ENCODE results near the gene SRRM3.
"Not testable (repeated sequence)": the region's sequence is repeated elsewhere in the genome, so short reads cannot be mapped to it uniquely, and the experiment has no call there.

SRRM3 gene

GRCh38 chr7:76165973-76166403 is 35.7 kb upstream of the SRRM3 start:
- Histone ChIP-seq H3K9me3 (ENCODE audit: control insufficient read depth, low read length) (no peaks in the 10 kb centered on the region), H3K4me3 (ENCODE audit: extremely low read depth, insufficient read depth, low read length, poor library complexity, severe bottlenecking) (peak overlapping the region; percentile 50), H3K4me1 (ENCODE audit: control insufficient read depth, insufficient read depth, low read length, poor library complexity, severe bottlenecking) (no peaks in the 10 kb centered on the region), H3K27ac (ENCODE audit: low read depth, low read length, severe bottlenecking) (peak overlapping the region; percentile 60), H3K36me3 (ENCODE audit: control insufficient read depth, insufficient read depth, low read length) (no peaks in the 10 kb centered on the region)
- WGBS, 2 experiments (ENCODE audit: insufficient coverage in 2 of 2), result 92 to 96% methylated on average over 9 to 14 of the region's 15 CpGs

GRCh38 chr7:76166404-76167255 is 35.1 kb upstream of the SRRM3 start:
- H3K4me3 ChIP-seq (ENCODE audit: extremely low read depth, insufficient read depth, low read length, poor library complexity, severe bottlenecking), result peak overlapping the region; percentile 50
- WGBS, 2 experiments (ENCODE audit: insufficient coverage in 2 of 2), result 2 to 6% methylated on average over 54 to 59 of the region's 67 CpGs
- H3K4me1 ChIP-seq (ENCODE audit: control insufficient read depth, insufficient read depth, low read length, poor library complexity, severe bottlenecking), result no peaks in the 10 kb centered on the region
- H3K36me3 ChIP-seq (ENCODE audit: control insufficient read depth, insufficient read depth, low read length), result no peaks in the 10 kb centered on the region
- peak overlapping the region; percentile 66 for H3K27ac ChIP-seq (ENCODE audit: low read depth, low read length, severe bottlenecking)
- no peaks in the 10 kb centered on the region for H3K9me3 ChIP-seq (ENCODE audit: control insufficient read depth, low read length)

GRCh38 chr7:76173566-76174205 is 28.0 kb upstream of the SRRM3 start:
- Histone ChIP-seq H3K27ac (ENCODE audit: low read depth, low read length, severe bottlenecking) (no peak overlapping the region), H3K4me3 (ENCODE audit: extremely low read depth, insufficient read depth, low read length, poor library complexity, severe bottlenecking) (no peak overlapping the region), H3K9me3 (ENCODE audit: control insufficient read depth, low read length) (no peaks in the 10 kb centered on the region), H3K4me1 (ENCODE audit: control insufficient read depth, insufficient read depth, low read length, poor library complexity, severe bottlenecking) (peaks cover 4% of the 10 kb centered on the region), H3K36me3 (ENCODE audit: control insufficient read depth, insufficient read depth, low read length) (no peaks in the 10 kb centered on the region)
- WGBS, 2 experiments (ENCODE audit: insufficient coverage in 2 of 2), result 89 to 92% methylated on average over 7 of the region's 12 CpGs

GRCh38 chr7:76176951-76177350 is 24.7 kb upstream of the SRRM3 start:
- not testable (repeated sequence) for H3K27ac ChIP-seq (ENCODE audit: low read depth, low read length, severe bottlenecking); H3K9me3 ChIP-seq (ENCODE audit: control insufficient read depth, low read length); H3K4me3 ChIP-seq (ENCODE audit: extremely low read depth, insufficient read depth, low read length, poor library complexity, severe bottlenecking); H3K36me3 ChIP-seq (ENCODE audit: control insufficient read depth, insufficient read depth, low read length); H3K4me1 ChIP-seq (ENCODE audit: control insufficient read depth, insufficient read depth, low read length, poor library complexity, severe bottlenecking)
- WGBS, 2 experiments (ENCODE audit: insufficient coverage in 2 of 2), result 91 to 93% methylated on average over 10 to 11 of the region's 11 CpGs

GRCh38 chr7:76179686-76180085 is 22.0 kb upstream of the SRRM3 start:
- no peak overlapping the region for H3K4me3 ChIP-seq (ENCODE audit: extremely low read depth, insufficient read depth, low read length, poor library complexity, severe bottlenecking)
- no peak overlapping the region for H3K27ac ChIP-seq (ENCODE audit: low read depth, low read length, severe bottlenecking)
- WGBS, 2 experiments (ENCODE audit: insufficient coverage in 2 of 2), result 84 to 91% methylated on average over 8 to 9 of the region's 10 CpGs
- H3K9me3 ChIP-seq (ENCODE audit: control insufficient read depth, low read length), result no peaks in the 10 kb centered on the region
- H3K4me1 ChIP-seq (ENCODE audit: control insufficient read depth, insufficient read depth, low read length, poor library complexity, severe bottlenecking), result peaks cover 4% of the 10 kb centered on the region
- H3K36me3 ChIP-seq (ENCODE audit: control insufficient read depth, insufficient read depth, low read length), result no peaks in the 10 kb centered on the region

GRCh38 chr7:76182225-76182960 is 19.3 kb upstream of the SRRM3 start:
- H3K9me3 ChIP-seq (ENCODE audit: control insufficient read depth, low read length), result no peaks in the 10 kb centered on the region
- no peak overlapping the region for H3K4me3 ChIP-seq (ENCODE audit: extremely low read depth, insufficient read depth, low read length, poor library complexity, severe bottlenecking)
- peaks cover 10% of the 10 kb centered on the region for H3K4me1 ChIP-seq (ENCODE audit: control insufficient read depth, insufficient read depth, low read length, poor library complexity, severe bottlenecking)
- no peaks in the 10 kb centered on the region for H3K36me3 ChIP-seq (ENCODE audit: control insufficient read depth, insufficient read depth, low read length)
- WGBS, 2 experiments (ENCODE audit: insufficient coverage in 2 of 2), result 92 to 95% methylated on average over 5 to 6 of the region's 7 CpGs
- no peak overlapping the region for H3K27ac ChIP-seq (ENCODE audit: low read depth, low read length, severe bottlenecking)

GRCh38 chr7:76185187-76185896 is 16.4 kb upstream of the SRRM3 start:
- Histone ChIP-seq H3K9me3 (ENCODE audit: control insufficient read depth, low read length) (no peaks in the 10 kb centered on the region), H3K27ac (ENCODE audit: low read depth, low read length, severe bottlenecking) (peak overlapping the region; percentile 36), H3K36me3 (ENCODE audit: control insufficient read depth, insufficient read depth, low read length) (no peaks in the 10 kb centered on the region), H3K4me3 (ENCODE audit: extremely low read depth, insufficient read depth, low read length, poor library complexity, severe bottlenecking) (no peak overlapping the region), H3K4me1 (ENCODE audit: control insufficient read depth, insufficient read depth, low read length, poor library complexity, severe bottlenecking) (peaks cover 6% of the 10 kb centered on the region)
- 57 to 58% methylated on average over 15 to 21 of the region's 21 CpGs for WGBS, 2 experiments (ENCODE audit: insufficient coverage in 2 of 2)

GRCh38 chr7:76187272-76187671 is 14.4 kb upstream of the SRRM3 start:
- WGBS, 2 experiments (ENCODE audit: insufficient coverage in 2 of 2), result 94 to 97% methylated on average over 4 to 5 of the region's 5 CpGs

GRCh38 chr7:76189276-76189675 is 12.4 kb upstream of the SRRM3 start:
- 81 to 96% methylated on average over 5 to 6 of the region's 6 CpGs for WGBS, 2 experiments (ENCODE audit: insufficient coverage in 2 of 2)

More at GRCh38 chr7:76187272-76187671, 14.4 kb upstream of the SRRM3 start:
- H3K4me1 ChIP-seq (ENCODE audit: control insufficient read depth, insufficient read depth, low read length, poor library complexity, severe bottlenecking), result peaks cover 6% of the 10 kb centered on the region
- no peaks in the 10 kb centered on the region for H3K36me3 ChIP-seq (ENCODE audit: control insufficient read depth, insufficient read depth, low read length)
- H3K4me3 ChIP-seq (ENCODE audit: extremely low read depth, insufficient read depth, low read length, poor library complexity, severe bottlenecking), result no peak overlapping the region
- H3K9me3 ChIP-seq (ENCODE audit: control insufficient read depth, low read length), result peaks cover 4% of the 10 kb centered on the region
- no peak overlapping the region for H3K27ac ChIP-seq (ENCODE audit: low read depth, low read length, severe bottlenecking)

GRCh38 chr7:76191783-76192240 is 9.9 kb upstream of the SRRM3 start:
- H3K9me3 ChIP-seq (ENCODE audit: control insufficient read depth, low read length), result peaks cover 4% of the 10 kb centered on the region
- H3K27ac ChIP-seq (ENCODE audit: low read depth, low read length, severe bottlenecking), result no peak overlapping the region
- H3K4me1 ChIP-seq (ENCODE audit: control insufficient read depth, insufficient read depth, low read length, poor library complexity, severe bottlenecking), result no peaks in the 10 kb centered on the region
- H3K36me3 ChIP-seq (ENCODE audit: control insufficient read depth, insufficient read depth, low read length), result no peaks in the 10 kb centered on the region
- 27% methylated on average over 3 of the region's 3 CpGs; no CpG with 5 or more reads in 1 of the 2 experiments for WGBS, 2 experiments (ENCODE audit: insufficient coverage in 2 of 2)
- H3K4me3 ChIP-seq (ENCODE audit: extremely low read depth, insufficient read depth, low read length, poor library complexity, severe bottlenecking), result no peak overlapping the region

More at GRCh38 chr7:76189276-76189675, 12.4 kb upstream of the SRRM3 start:
- Histone ChIP-seq H3K27ac (ENCODE audit: low read depth, low read length, severe bottlenecking) (no peak overlapping the region), H3K4me1 (ENCODE audit: control insufficient read depth, insufficient read depth, low read length, poor library complexity, severe bottlenecking) (peaks cover 6% of the 10 kb centered on the region), H3K4me3 (ENCODE audit: extremely low read depth, insufficient read depth, low read length, poor library complexity, severe bottlenecking) (no peak overlapping the region), H3K9me3 (ENCODE audit: control insufficient read depth, low read length) (peaks cover 4% of the 10 kb centered on the region), H3K36me3 (ENCODE audit: control insufficient read depth, insufficient read depth, low read length) (no peaks in the 10 kb centered on the region)

Data from mesodermal cell (in vitro differentiated cells).